Liver (tissue), 9 donors: ENCODE results near the gene VPS25. TPM values are rescaled to one million over a fixed set of nuclear protein-coding genes. Genes with fewer than 3 reads are reported as not detected.

Experiments
- DNase-seq: peaks from one replicate; pipeline ENCODE4 v3.0.0-alpha.2; 2017; ENCODE audit warnings: low spot score
- H3K27ac ChIP-seq, 2 donors: one replicate each; pipeline ENCODE4 v1.7.0; 2013; ENCODE audit warnings: inconsistent platforms in 2 of 2, low read length in 2 of 2, control low read depth in 1 of 2, low read depth in 1 of 2, mild to moderate bottlenecking in 1 of 2
- H3K27me3 ChIP-seq, 4 donors: one replicate each; pipeline versions ENCODE4 v1.6.1 to v1.7.0; 2013; ENCODE audit warnings: low read length in 3 of 4, inconsistent platforms in 1 of 4, mild to moderate bottlenecking in 1 of 4, moderate library complexity in 1 of 4; ENCODE audit not compliant: control insufficient read depth in 4 of 4, insufficient read depth in 4 of 4
- H3K36me3 ChIP-seq, 4 donors: one replicate each; pipeline versions ENCODE4 v1.6.1 to v1.7.0; 2013; ENCODE audit warnings: low read length in 3 of 4, mild to moderate bottlenecking in 3 of 4, low read depth in 1 of 4, moderate library complexity in 1 of 4; ENCODE audit not compliant: control insufficient read depth in 4 of 4, insufficient read depth in 3 of 4
- H3K4me1 ChIP-seq, 4 donors: one replicate each; pipeline versions ENCODE4 v1.6.1 to v1.7.0; 2013; ENCODE audit warnings: low read length in 3 of 4, mild to moderate bottlenecking in 3 of 4, moderate library complexity in 1 of 4; ENCODE audit not compliant: control insufficient read depth in 4 of 4, insufficient read depth in 4 of 4
- H3K4me3 ChIP-seq, 3 donors: one replicate each; pipeline versions ENCODE4 v1.6.1 to v1.7.0; 2013; ENCODE audit warnings: low read length in 3 of 3, control low read depth in 1 of 3, low read depth in 1 of 3, mild to moderate bottlenecking in 1 of 3
- H3K9ac ChIP-seq, 2 donors: one replicate each; pipeline ENCODE4 v1.7.0; 2013; ENCODE audit warnings: low read length in 2 of 2, mild to moderate bottlenecking in 2 of 2, moderate library complexity in 2 of 2, control low read depth in 1 of 2, low read depth in 1 of 2
- H3K9me3 ChIP-seq, 4 donors: one replicate each; pipeline versions ENCODE4 v1.6.1 to v1.7.0; 2013; ENCODE audit warnings: low read length in 3 of 4; ENCODE audit not compliant: control insufficient read depth in 4 of 4
- ATF3 ChIP-seq: IDR thresholded peaks from 2 replicates; pipeline ENCODE4 v1.6.1; 2016; ENCODE audit warnings: antibody characterized with exemption
- CTCF ChIP-seq: fragments of 150-350 bp; IDR thresholded peaks from 2 replicates; pipeline ENCODE4 v1.5.1; 2017; ENCODE audit warnings: improper control_type of control experiment, low read depth, low read length; ENCODE audit not compliant: missing input control
- EGR1 ChIP-seq, 2 donors: IDR thresholded peaks; 2 replicates each; pipeline ENCODE4 v1.6.1; 2016 to 2018; ENCODE audit warnings: antibody characterized with exemption in 2 of 2, low read depth in 2 of 2
- FOXA1 ChIP-seq: IDR thresholded peaks from 2 replicates; pipeline ENCODE4 v1.6.1; 2016; ENCODE audit warnings: antibody characterized with exemption
- FOXA2 ChIP-seq: IDR thresholded peaks from 2 replicates; pipeline ENCODE4 v1.6.1; 2016; ENCODE audit warnings: antibody characterized with exemption
- GABPA ChIP-seq, 2 donors: IDR thresholded peaks in 1 of 2; conservative IDR thresholded peaks in 1 of 2; 2 replicates each; pipeline ENCODE4 v1.6.1; 2016; ENCODE audit warnings: antibody characterized with exemption in 2 of 2, mild to moderate bottlenecking in 1 of 2, moderate library complexity in 1 of 2
- HNF4A ChIP-seq, 2 donors: conservative IDR thresholded peaks; 2 replicates each; pipeline ENCODE4 v1.6.1; 2016; ENCODE audit warnings: antibody characterized with exemption in 2 of 2, mild to moderate bottlenecking in 2 of 2
- HNF4G ChIP-seq: IDR thresholded peaks from 2 replicates; pipeline ENCODE4 v1.6.1; 2016; ENCODE audit warnings: antibody characterized with exemption
- JUND ChIP-seq, 2 donors: IDR thresholded peaks; 2 replicates each; pipeline ENCODE4 v1.6.1; 2016; ENCODE audit warnings: antibody characterized with exemption in 2 of 2
- MAX ChIP-seq: IDR thresholded peaks from 2 replicates; pipeline ENCODE4 v1.6.1; 2016; ENCODE audit warnings: antibody characterized with exemption
- NR2F2 ChIP-seq: IDR thresholded peaks from 2 replicates; pipeline ENCODE4 v1.6.1; 2016; ENCODE audit warnings: antibody characterized with exemption
- RAD21 ChIP-seq, 2 donors: IDR thresholded peaks; 2 replicates each; pipeline ENCODE4 v1.6.1; 2016; ENCODE audit warnings: antibody characterized with exemption in 2 of 2, mild to moderate bottlenecking in 2 of 2
- REST ChIP-seq: IDR thresholded peaks from 2 replicates; pipeline ENCODE4 v1.6.1; 2016; ENCODE audit warnings: antibody characterized with exemption, mild to moderate bottlenecking
- RXRA ChIP-seq, 2 donors: IDR thresholded peaks; 2 replicates each; pipeline ENCODE4 v1.6.1; 2017 to 2018; ENCODE audit warnings: antibody characterized with exemption in 2 of 2, mild to moderate bottlenecking in 1 of 2
- SP1 ChIP-seq: IDR thresholded peaks from 2 replicates; pipeline ENCODE4 v1.6.1; 2018; ENCODE audit warnings: antibody characterized with exemption, mild to moderate bottlenecking
- TAF1 ChIP-seq: conservative IDR thresholded peaks from 2 replicates; pipeline ENCODE4 v1.6.1; 2016; ENCODE audit warnings: antibody characterized with exemption, mild to moderate bottlenecking
- YY1 ChIP-seq: IDR thresholded peaks from 2 replicates; pipeline ENCODE4 v1.6.1; 2016; ENCODE audit warnings: antibody characterized with exemption, mild to moderate bottlenecking
- ZBTB33 ChIP-seq: IDR thresholded peaks from 2 replicates; pipeline ENCODE4 v1.6.1; 2016; ENCODE audit warnings: antibody characterized with exemption
- WGBS: extraction: QIAGEN DNeasy Blood & Tissue Kit; methylation state at CpG from one replicate; pipeline ENCODE4 v1.1.7; 2013; 5-methylcytosine and 5-hydroxymethylcytosine counted together
- polyA plus RNA-seq, 2 donors: library from polyadenylated mRNA; stranded (reverse) in 1 of 2; unstranded in 1 of 2; fragments of 200-250 nt in 1 of 2; fragments of >200 nt in 1 of 2; fragmentation: Nextera tagmentation in 1 of 2; extraction: Ambion mirVana in 1 of 2; gene quantifications; one replicate each; pipeline versions ENCODE4 v1.2.1 to v1.2.3, GENCODE V29; 2013 to 2015
- total RNA-seq, 2 donors: library from RNA; depleted of rRNA; stranded (reverse); fragments of >200 nt; gene quantifications; one replicate each; pipeline ENCODE4 v1.2.3, GENCODE V29; 2014
- donor health status: healthy.
- donor health status: healthy.
- donor health status: healthy.
- donor health status: healthy.
- donor health status: healthy.

The VPS25 gene
- total and polyA plus RNA-seq, 4 donors, result 40.9 to 65.7 (median 51.0) TPM

- H3K4me3 ChIP-seq, result peak overlapping the region; percentile 73 to 95 (median 94)
- DNase-seq, result no peak
- H3K4me1 ChIP-seq, result peaks cover 0 to 14% (median 10%) of the 10 kb centered on the region in 4 donors
- peak overlapping the region in 1 of 2 donors; percentile 91 for H3K9ac ChIP-seq
- H3K36me3 ChIP-seq, result peaks cover 0 to 23% (median 11%) of the 10 kb centered on the region in 4 donors
- WGBS, result 6% methylated on average over 3 of the region's 3 CpGs
- peak; percentile 71 for TF ChIP-seq NR2F2
- TF ChIP-seq TAF1, result peak; percentile 21
- TF ChIP-seq SP1, result no peak
- no peaks in the 10 kb centered on the region for H3K27me3 ChIP-seq
- peak overlapping the region; percentile 65 to 75 for H3K27ac ChIP-seq
- H3K9me3 ChIP-seq, result no peaks in the 10 kb centered on the region
These were observed 332 bp upstream of the VPS25 start for GRCh38 chr17:42772945-42773289.

- peak overlapping the region; percentile 76 to 91 for H3K9ac ChIP-seq
- no peak overlapping the region for H3K27ac ChIP-seq
- peak overlapping the region; percentile 73 to 95 (median 94) for H3K4me3 ChIP-seq
- no peak for DNase-seq
- peaks cover 2 to 36% (median 19%) of the 10 kb centered on the region in 4 donors for H3K36me3 ChIP-seq
- WGBS, result 72% methylated on average over 3 of the region's 3 CpGs
- peaks cover 0 to 14% (median 10%) of the 10 kb centered on the region in 4 donors for H3K4me1 ChIP-seq
- H3K27me3 ChIP-seq, result no peaks in the 10 kb centered on the region
- no peaks in the 10 kb centered on the region for H3K9me3 ChIP-seq
- TF ChIP-seq RAD21 (IDR thresholded peaks at IDR 0.05), result no peak
- no peak for TF ChIP-seq TAF1
- TF ChIP-seq GABPA (IDR thresholded peaks at IDR 0.05 in 1 of 2, conservative IDR thresholded peaks at IDR 0.05 in 1 of 2), result no peak
- no peak for TF ChIP-seq ZBTB33
- TF ChIP-seq MAX, result no peak
- no peak for TF ChIP-seq FOXA2
- TF ChIP-seq CTCF, result no peak
- TF ChIP-seq RXRA (IDR thresholded peaks at IDR 0.05), result no peak
- no peak for TF ChIP-seq FOXA1
- no peak for TF ChIP-seq ATF3
- no peak for TF ChIP-seq NR2F2
- no peak for TF ChIP-seq HNF4A (conservative IDR thresholded peaks at IDR 0.05)
- TF ChIP-seq SP1, result no peak
- no peak for TF ChIP-seq JUND (IDR thresholded peaks at IDR 0.05)
- no peak for TF ChIP-seq EGR1 (IDR thresholded peaks at IDR 0.05; ENCODE audit: low read depth in 2 of 2)
- no peak for TF ChIP-seq REST
- TF ChIP-seq HNF4G, result no peak
- TF ChIP-seq YY1, result no peak
These were observed 957 bp downstream of the VPS25 start for GRCh38 chr17:42774066-42774745.
